HL-60 (cell line): ENCODE measurements around the gene TBR1.
A peak's percentile ranks its signal among the peaks of the same experiment; 100 is the strongest.

Experiments
- DNase-seq, 2 experiments: peaks; one replicate each; pipeline ENCODE4 v3.0.0-alpha.2; 2010 to 2020; ENCODE audit warnings: low read depth in 1 of 2, low spot score in 1 of 2
- H3K27ac ChIP-seq: fragments of 250-450 bp; sonication (Bioruptor Pico); replicated peaks from 2 replicates; pipeline ENCODE4 v1.5.1; 2020; ENCODE audit warnings: mild to moderate bottlenecking, moderate library complexity
- H3K27me3 ChIP-seq: fragments of 250-450 bp; sonication (Bioruptor Pico); 2 replicates; pipeline ENCODE4 v1.5.1; 2021; ENCODE audit warnings: mild to moderate bottlenecking, moderate library complexity; ENCODE audit not compliant: insufficient read depth, poor library complexity, severe bottlenecking
- H3K4me3 ChIP-seq: replicated peaks from 2 replicates; pipeline ENCODE4 v1.5.1; 2011; ENCODE audit warnings: mild to moderate bottlenecking, control low read depth, low read length; ENCODE audit not compliant: insufficient read depth
- GABPA ChIP-seq: IDR thresholded peaks from 2 replicates; pipeline ENCODE4 v1.6.1; 2012; ENCODE audit warnings: low read depth
- POLR2AphosphoS5 ChIP-seq: IDR thresholded peaks from 2 replicates; pipeline ENCODE4 v1.6.1; 2012; ENCODE audit warnings: low read depth
- SPI1 ChIP-seq: IDR thresholded peaks from 2 replicates; pipeline ENCODE4 v1.6.1; 2012; ENCODE audit warnings: low read depth, mild to moderate bottlenecking, borderline replicate concordance
- TF ChIP-seq, protein P1 (sequence below): IDR thresholded peaks from 2 replicates; pipeline ENCODE4 v1.6.1; 2012; ENCODE audit warnings: low read depth; ENCODE audit not compliant: insufficient replicate concordance
- TF ChIP-seq, protein P2 (sequence below): IDR thresholded peaks from one replicate; pipeline ENCODE4 v1.5.1; 2011; ENCODE audit warnings: low read length, control low read depth, inconsistent platforms; ENCODE audit not compliant: insufficient read depth

Gene TBR1

DNA sequence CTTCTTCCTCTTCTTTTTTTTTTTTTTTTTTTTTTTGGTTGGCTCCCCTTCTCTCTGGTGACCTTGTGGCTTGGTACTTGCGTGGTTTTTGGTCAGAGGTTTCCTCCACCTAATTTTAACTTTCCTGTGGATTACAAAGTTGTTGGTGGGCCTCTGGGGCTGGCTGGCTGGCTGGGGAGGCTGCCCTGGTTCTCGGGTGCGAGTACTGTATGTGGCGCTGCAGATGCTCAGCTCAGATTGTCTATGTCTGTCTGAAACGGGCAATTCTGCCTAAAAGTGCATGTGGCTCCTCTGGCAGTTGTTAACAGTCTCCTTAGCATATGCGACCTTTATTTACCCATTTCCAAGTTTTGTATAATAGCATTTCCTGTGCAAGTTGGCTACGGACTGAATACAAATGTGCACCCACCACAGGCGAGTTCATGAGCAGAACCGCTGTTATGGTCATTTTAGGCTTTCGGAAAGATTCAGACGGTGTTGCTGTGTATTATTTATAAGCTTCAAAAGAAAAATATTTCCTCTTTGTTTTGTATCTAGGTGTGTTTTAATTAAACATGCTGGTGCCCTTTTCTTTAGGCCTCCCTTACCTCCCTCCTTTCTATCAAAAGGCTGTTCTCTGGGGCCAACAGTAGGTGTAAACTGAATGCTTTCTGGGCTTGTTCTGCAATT lies 4.4 kb downstream of the TBR1 start:
- peaks cover 89% of the 10 kb centered on the region for H3K27me3 ChIP-seq
- TF ChIP-seq GABPA (no peak), POLR2AphosphoS5 (no peak), SPI1 (no peak)
- TF ChIP-seq, protein P1, sequence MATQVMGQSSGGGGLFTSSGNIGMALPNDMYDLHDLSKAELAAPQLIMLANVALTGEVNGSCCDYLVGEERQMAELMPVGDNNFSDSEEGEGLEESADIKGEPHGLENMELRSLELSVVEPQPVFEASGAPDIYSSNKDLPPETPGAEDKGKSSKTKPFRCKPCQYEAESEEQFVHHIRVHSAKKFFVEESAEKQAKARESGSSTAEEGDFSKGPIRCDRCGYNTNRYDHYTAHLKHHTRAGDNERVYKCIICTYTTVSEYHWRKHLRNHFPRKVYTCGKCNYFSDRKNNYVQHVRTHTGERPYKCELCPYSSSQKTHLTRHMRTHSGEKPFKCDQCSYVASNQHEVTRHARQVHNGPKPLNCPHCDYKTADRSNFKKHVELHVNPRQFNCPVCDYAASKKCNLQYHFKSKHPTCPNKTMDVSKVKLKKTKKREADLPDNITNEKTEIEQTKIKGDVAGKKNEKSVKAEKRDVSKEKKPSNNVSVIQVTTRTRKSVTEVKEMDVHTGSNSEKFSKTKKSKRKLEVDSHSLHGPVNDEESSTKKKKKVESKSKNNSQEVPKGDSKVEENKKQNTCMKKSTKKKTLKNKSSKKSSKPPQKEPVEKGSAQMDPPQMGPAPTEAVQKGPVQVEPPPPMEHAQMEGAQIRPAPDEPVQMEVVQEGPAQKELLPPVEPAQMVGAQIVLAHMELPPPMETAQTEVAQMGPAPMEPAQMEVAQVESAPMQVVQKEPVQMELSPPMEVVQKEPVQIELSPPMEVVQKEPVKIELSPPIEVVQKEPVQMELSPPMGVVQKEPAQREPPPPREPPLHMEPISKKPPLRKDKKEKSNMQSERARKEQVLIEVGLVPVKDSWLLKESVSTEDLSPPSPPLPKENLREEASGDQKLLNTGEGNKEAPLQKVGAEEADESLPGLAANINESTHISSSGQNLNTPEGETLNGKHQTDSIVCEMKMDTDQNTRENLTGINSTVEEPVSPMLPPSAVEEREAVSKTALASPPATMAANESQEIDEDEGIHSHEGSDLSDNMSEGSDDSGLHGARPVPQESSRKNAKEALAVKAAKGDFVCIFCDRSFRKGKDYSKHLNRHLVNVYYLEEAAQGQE: no peak
- TF ChIP-seq, protein P2, sequence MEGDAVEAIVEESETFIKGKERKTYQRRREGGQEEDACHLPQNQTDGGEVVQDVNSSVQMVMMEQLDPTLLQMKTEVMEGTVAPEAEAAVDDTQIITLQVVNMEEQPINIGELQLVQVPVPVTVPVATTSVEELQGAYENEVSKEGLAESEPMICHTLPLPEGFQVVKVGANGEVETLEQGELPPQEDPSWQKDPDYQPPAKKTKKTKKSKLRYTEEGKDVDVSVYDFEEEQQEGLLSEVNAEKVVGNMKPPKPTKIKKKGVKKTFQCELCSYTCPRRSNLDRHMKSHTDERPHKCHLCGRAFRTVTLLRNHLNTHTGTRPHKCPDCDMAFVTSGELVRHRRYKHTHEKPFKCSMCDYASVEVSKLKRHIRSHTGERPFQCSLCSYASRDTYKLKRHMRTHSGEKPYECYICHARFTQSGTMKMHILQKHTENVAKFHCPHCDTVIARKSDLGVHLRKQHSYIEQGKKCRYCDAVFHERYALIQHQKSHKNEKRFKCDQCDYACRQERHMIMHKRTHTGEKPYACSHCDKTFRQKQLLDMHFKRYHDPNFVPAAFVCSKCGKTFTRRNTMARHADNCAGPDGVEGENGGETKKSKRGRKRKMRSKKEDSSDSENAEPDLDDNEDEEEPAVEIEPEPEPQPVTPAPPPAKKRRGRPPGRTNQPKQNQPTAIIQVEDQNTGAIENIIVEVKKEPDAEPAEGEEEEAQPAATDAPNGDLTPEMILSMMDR: no peak
- DNase-seq: no peak
- no peak overlapping the region for H3K4me3 ChIP-seq
- no peak overlapping the region for H3K27ac ChIP-seq

DNA sequence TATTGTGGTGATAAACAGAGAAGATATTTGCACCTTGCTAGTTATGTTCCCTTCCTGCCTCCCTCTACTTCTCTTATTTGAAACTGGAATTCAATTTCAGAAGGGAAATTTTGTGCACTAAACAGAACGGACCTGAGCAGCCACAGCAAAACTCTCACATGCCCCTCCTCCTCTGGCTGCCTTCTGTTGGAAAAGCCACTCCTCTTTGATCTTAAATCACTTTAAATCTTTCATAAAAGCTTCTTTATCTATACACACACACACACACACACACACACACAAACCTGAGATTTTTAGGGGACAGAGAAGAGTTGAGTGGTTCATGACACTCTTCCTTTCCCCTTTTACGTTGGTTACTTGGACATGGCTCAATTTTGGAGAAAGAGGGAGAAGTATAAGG lies 5.6 kb downstream of the TBR1 start:
- Histone ChIP-seq H3K27me3 (peaks cover 89% of the 10 kb centered on the region), H3K27ac (no peak overlapping the region), H3K4me3 (no peak overlapping the region)
- TF ChIP-seq GABPA: no peak
- no peak for TF ChIP-seq SPI1
- TF ChIP-seq POLR2AphosphoS5: no peak
- TF ChIP-seq, protein P2: no peak
- TF ChIP-seq, protein P1: no peak
- DNase-seq: no peak

DNA sequence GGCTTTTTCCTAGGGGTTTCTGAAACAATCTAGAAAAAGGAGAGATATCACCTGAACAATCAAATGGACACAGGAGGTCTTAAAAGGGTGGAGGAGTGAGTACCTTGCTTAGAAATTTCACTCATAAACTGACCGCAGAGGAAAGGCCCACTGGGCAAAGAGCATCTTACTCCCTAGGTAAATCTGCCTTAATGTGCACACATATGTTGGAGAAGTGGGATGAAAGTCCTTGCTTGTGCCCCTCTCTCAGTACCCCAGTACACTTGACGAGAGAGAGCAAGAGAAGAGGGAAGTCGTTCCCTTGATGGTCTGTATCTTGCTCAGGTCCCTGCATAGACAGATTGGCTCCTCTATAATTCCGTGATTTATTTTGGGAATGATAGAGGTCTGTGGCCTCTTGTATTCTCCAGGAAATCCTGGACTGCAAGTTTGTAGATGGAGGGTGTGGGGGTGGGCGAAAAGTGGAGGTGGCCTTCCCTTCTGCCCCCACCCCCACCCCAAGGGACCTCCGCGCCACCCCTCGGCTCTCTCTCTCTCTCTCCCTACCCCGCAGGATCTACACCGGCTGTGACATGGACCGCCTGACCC lies 6.8 kb downstream of the TBR1 start:
- Histone ChIP-seq H3K27me3 (peaks cover 85% of the 10 kb centered on the region), H3K27ac (no peak overlapping the region), H3K4me3 (no peak overlapping the region)
- no peak for DNase-seq
- no peak for TF ChIP-seq GABPA
- TF ChIP-seq SPI1: no peak

DNA sequence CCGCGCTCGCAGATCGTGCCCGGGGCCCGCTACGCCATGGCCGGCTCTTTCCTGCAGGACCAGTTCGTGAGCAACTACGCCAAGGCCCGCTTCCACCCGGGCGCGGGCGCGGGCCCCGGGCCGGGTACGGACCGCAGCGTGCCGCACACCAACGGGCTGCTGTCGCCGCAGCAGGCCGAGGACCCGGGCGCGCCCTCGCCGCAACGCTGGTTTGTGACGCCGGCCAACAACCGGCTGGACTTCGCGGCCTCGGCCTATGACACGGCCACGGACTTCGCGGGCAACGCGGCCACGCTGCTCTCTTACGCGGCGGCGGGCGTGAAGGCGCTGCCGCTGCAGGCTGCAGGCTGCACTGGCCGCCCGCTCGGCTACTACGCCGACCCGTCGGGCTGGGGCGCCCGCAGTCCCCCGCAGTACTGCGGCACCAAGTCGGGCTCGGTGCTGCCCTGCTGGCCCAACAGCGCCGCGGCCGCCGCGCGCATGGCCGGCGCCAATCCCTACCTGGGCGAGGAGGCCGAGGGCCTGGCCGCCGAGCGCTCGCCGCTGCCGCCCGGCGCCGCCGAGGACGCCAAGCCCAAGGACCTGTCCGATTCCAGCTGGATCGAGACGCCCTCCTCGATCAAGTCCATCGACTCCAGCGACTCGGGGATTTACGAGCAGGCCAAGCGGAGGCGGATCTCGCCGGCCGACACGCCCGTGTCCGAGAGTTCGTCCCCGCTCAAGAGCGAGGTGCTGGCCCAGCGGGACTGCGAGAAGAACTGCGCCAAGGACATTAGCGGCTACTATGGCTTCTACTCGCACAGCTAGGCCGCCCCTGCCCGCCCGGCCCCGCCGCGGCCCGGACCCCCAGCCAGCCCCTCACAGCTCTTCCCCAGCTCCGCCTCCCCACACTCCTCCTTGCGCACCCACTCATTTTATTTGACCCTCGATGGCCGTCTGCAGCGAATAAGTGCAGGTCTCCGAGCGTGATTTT lies 7.6 kb downstream of the TBR1 start:
- H3K4me3 ChIP-seq: peak overlapping the region; percentile 6; the same call in 1 of the 2 replicates
- TF ChIP-seq GABPA: no peak
- TF ChIP-seq, protein P2: no peak
- TF ChIP-seq, protein P1: no peak
- TF ChIP-seq POLR2AphosphoS5: no peak
- no peak for TF ChIP-seq SPI1
- no peak for DNase-seq
- H3K27me3 ChIP-seq: peaks cover 84% of the 10 kb centered on the region
- H3K27ac ChIP-seq: no peak overlapping the region
